Tibial nerve (tissue), 4 donors: ENCODE measurements around the gene TMEM92.

Experiments
- EP300 ChIP-seq, 2 donors: sonication (generic); formaldehyde crosslinking; IDR thresholded peaks; one replicate each; pipeline ENCODE4 v1.6.1; 2017; ENCODE audit warnings: antibody characterized with exemption in 2 of 2, mild to moderate bottlenecking in 1 of 2
- POLR2A ChIP-seq, 2 donors: fragments of 450-650 bp; IDR thresholded peaks; one replicate each; pipeline ENCODE4 v1.6.1; 2017; ENCODE audit warnings: antibody characterized with exemption in 2 of 2, mild to moderate bottlenecking in 2 of 2, moderate library complexity in 2 of 2
- TF ChIP-seq, protein P1 (sequence below), 5 experiments: fragments of 200-600 bp in 3 of 5; fragments of 450-650 bp in 2 of 5; sonication (generic) in 3 of 5; IDR thresholded peaks; one replicate each; pipeline ENCODE4 v1.5.1; 2016 to 2019; ENCODE audit warnings: antibody characterized with exemption in 5 of 5, mild to moderate bottlenecking in 3 of 5, moderate library complexity in 2 of 5

- TF ChIP-seq, protein P1, sequence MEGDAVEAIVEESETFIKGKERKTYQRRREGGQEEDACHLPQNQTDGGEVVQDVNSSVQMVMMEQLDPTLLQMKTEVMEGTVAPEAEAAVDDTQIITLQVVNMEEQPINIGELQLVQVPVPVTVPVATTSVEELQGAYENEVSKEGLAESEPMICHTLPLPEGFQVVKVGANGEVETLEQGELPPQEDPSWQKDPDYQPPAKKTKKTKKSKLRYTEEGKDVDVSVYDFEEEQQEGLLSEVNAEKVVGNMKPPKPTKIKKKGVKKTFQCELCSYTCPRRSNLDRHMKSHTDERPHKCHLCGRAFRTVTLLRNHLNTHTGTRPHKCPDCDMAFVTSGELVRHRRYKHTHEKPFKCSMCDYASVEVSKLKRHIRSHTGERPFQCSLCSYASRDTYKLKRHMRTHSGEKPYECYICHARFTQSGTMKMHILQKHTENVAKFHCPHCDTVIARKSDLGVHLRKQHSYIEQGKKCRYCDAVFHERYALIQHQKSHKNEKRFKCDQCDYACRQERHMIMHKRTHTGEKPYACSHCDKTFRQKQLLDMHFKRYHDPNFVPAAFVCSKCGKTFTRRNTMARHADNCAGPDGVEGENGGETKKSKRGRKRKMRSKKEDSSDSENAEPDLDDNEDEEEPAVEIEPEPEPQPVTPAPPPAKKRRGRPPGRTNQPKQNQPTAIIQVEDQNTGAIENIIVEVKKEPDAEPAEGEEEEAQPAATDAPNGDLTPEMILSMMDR (IDR thresholded peaks at IDR 0.05): no peak
- TF ChIP-seq POLR2A (IDR thresholded peaks at IDR 0.05) (no peak), EP300 (IDR thresholded peaks at IDR 0.05) (no peak)
Measured at GRCh38 chr17:50280801-50281441, 6.7 kb downstream of the TMEM92 start.
